Stimulated activated naive CD8-positive, alpha-beta T cell treated with anti-CD3 and anti-CD28 coated beads, Interleukin-15, amount 100 ng/mL, for 72 hours (primary cell): ENCODE results near the gene SUGCT.
A peak's percentile ranks its signal among the peaks of the same experiment; 100 is the strongest.

Experiments used
- ATAC-seq: fragments of 150-1000 bp; cut with Tn5 transposase; 2 replicates; pipeline ENCODE4 v1.10.0; 2021; ENCODE audit warnings: mild to moderate bottlenecking, moderate library complexity
- DNase-seq, 2 donors: peaks; one replicate each; pipeline ENCODE4 v3.0.0; 2021 to 2022
- H3K27ac Mint-ChIP-seq, 2 donors: one replicate each; pipeline ENCODE4 v1.8.0; 2022; ENCODE audit warnings: mild to moderate bottlenecking in 2 of 2, mixed read lengths in 2 of 2, moderate library complexity in 2 of 2
- H3K27me3 Mint-ChIP-seq: one replicate; pipeline ENCODE4 v1.8.0; 2022; ENCODE audit warnings: mixed read lengths
- H3K4me1 Mint-ChIP-seq: one replicate; pipeline ENCODE4 v1.8.0; 2022; ENCODE audit warnings: mild to moderate bottlenecking, mixed read lengths
- H3K4me3 Mint-ChIP-seq, 2 donors: one replicate each; pipeline ENCODE4 v1.8.0; 2022; ENCODE audit warnings: mild to moderate bottlenecking in 2 of 2, mixed read lengths in 2 of 2, moderate library complexity in 1 of 2
- H3K9me3 Mint-ChIP-seq, 2 donors: one replicate each; pipeline ENCODE4 v1.8.0; 2022; ENCODE audit warnings: mixed read lengths in 2 of 2

SUGCT gene

GRCh38 chr7:40566879-40567278 lies 432.1 kb downstream of the SUGCT start:
- ATAC-seq (no peak), DNase-seq (no peak)
- no peak overlapping the region for H3K27ac Mint-ChIP-seq
- no peaks in the 10 kb centered on the region for H3K4me1 Mint-ChIP-seq
- H3K27me3 Mint-ChIP-seq = no peaks in the 10 kb centered on the region
- H3K9me3 Mint-ChIP-seq = no peaks in the 10 kb centered on the region
- no peak overlapping the region for H3K4me3 Mint-ChIP-seq

GRCh38 chr7:40569326-40569725 lies 434.5 kb downstream of the SUGCT start:
- no peak for DNase-seq
- no peaks in the 10 kb centered on the region for H3K4me1 Mint-ChIP-seq

GRCh38 chr7:40570223-40570622 lies 435.4 kb downstream of the SUGCT start:
- ATAC-seq (no peak), DNase-seq (no peak)
- Mint-ChIP-seq H3K27me3 (no peaks in the 10 kb centered on the region), H3K4me3 (no peak overlapping the region), H3K9me3 (no peaks in the 10 kb centered on the region), H3K27ac (no peak overlapping the region), H3K4me1 (no peaks in the 10 kb centered on the region)

More at GRCh38 chr7:40569326-40569725, 434.5 kb downstream of the SUGCT start:
- Mint-ChIP-seq H3K27ac (no peak overlapping the region), H3K9me3 (no peaks in the 10 kb centered on the region), H3K27me3 (no peaks in the 10 kb centered on the region), H3K4me3 (no peak overlapping the region)
- no peak for ATAC-seq

GRCh38 chr7:40571796-40572195 lies 437.0 kb downstream of the SUGCT start:
- ATAC-seq = no peak
- no peak overlapping the region for H3K4me3 Mint-ChIP-seq
- H3K27ac Mint-ChIP-seq = peak overlapping the region in 1 of 2 donors; percentile 9
- H3K9me3 Mint-ChIP-seq = no peaks in the 10 kb centered on the region
- no peak for DNase-seq
- H3K4me1 Mint-ChIP-seq = no peaks in the 10 kb centered on the region
- no peaks in the 10 kb centered on the region for H3K27me3 Mint-ChIP-seq

GRCh38 chr7:40572810-40573465 lies 438.1 kb downstream of the SUGCT start:
- Mint-ChIP-seq H3K27me3 (no peaks in the 10 kb centered on the region), H3K4me1 (no peaks in the 10 kb centered on the region), H3K4me3 (no peak overlapping the region), H3K9me3 (no peaks in the 10 kb centered on the region), H3K27ac (no peak overlapping the region)
- no peak for DNase-seq
- ATAC-seq = no peak

GRCh38 chr7:40579401-40579800 lies 444.6 kb downstream of the SUGCT start:
- Mint-ChIP-seq H3K9me3 (no peaks in the 10 kb centered on the region), H3K4me3 (no peak overlapping the region), H3K27me3 (peaks cover 7% of the 10 kb centered on the region), H3K27ac (peak overlapping the region; percentile 69), H3K4me1 (peaks cover 6% of the 10 kb centered on the region)
- ATAC-seq (no peak), DNase-seq (no peak)

GRCh38 chr7:40580776-40581175 lies 446.0 kb downstream of the SUGCT start:
- Mint-ChIP-seq H3K4me1 (peaks cover 6% of the 10 kb centered on the region), H3K27me3 (peaks cover 7% of the 10 kb centered on the region), H3K27ac (no peak overlapping the region), H3K4me3 (no peak overlapping the region), H3K9me3 (no peaks in the 10 kb centered on the region)
- DNase-seq = no peak
- ATAC-seq = no peak

- DNase-seq (no peak), ATAC-seq (no peak)
- Mint-ChIP-seq H3K9me3 (no peaks in the 10 kb centered on the region), H3K27ac (no peak overlapping the region), H3K4me1 (peaks cover 6% of the 10 kb centered on the region), H3K4me3 (no peak overlapping the region), H3K27me3 (peaks cover 7% of the 10 kb centered on the region)
These were observed 447.7 kb downstream of the SUGCT start for GRCh38 chr7:40582539-40582938.

GRCh38 chr7:40583667-40584444 lies 449.1 kb downstream of the SUGCT start:
- Mint-ChIP-seq H3K4me3 (no peak overlapping the region), H3K27me3 (peaks cover 7% of the 10 kb centered on the region), H3K4me1 (peaks cover 6% of the 10 kb centered on the region), H3K27ac (no peak overlapping the region), H3K9me3 (no peaks in the 10 kb centered on the region)
- DNase-seq = no peak
- no peak for ATAC-seq

- H3K27me3 Mint-ChIP-seq = no peaks in the 10 kb centered on the region
These were observed 450.0 kb downstream of the SUGCT start for GRCh38 chr7:40584667-40585433.

GRCh38 chr7:40586197-40586596 lies 451.4 kb downstream of the SUGCT start:
- Mint-ChIP-seq H3K4me3 (no peak overlapping the region), H3K4me1 (no peaks in the 10 kb centered on the region), H3K27me3 (no peaks in the 10 kb centered on the region), H3K9me3 (no peaks in the 10 kb centered on the region), H3K27ac (peak overlapping the region in 1 of 2 donors; percentile 3)
- DNase-seq = no peak
- no peak for ATAC-seq

More at GRCh38 chr7:40584667-40585433, 450.0 kb downstream of the SUGCT start:
- ATAC-seq (peak; percentile 45), DNase-seq (no peak)
- Mint-ChIP-seq H3K4me3 (no peak overlapping the region), H3K9me3 (no peaks in the 10 kb centered on the region), H3K4me1 (no peaks in the 10 kb centered on the region), H3K27ac (no peak overlapping the region)

- DNase-seq = no peak
- Mint-ChIP-seq H3K4me1 (no peaks in the 10 kb centered on the region), H3K4me3 (no peak overlapping the region)
These were observed 452.6 kb downstream of the SUGCT start for GRCh38 chr7:40587419-40587818.

GRCh38 chr7:40595129-40595528 lies 460.3 kb downstream of the SUGCT start:
- no peak for DNase-seq
- no peak overlapping the region for H3K4me3 Mint-ChIP-seq
- no peak for ATAC-seq
- no peak overlapping the region for H3K27ac Mint-ChIP-seq
- no peaks in the 10 kb centered on the region for H3K9me3 Mint-ChIP-seq
- peaks cover 17% of the 10 kb centered on the region for H3K4me1 Mint-ChIP-seq
- H3K27me3 Mint-ChIP-seq = peaks cover 11% of the 10 kb centered on the region

More at GRCh38 chr7:40587419-40587818, 452.6 kb downstream of the SUGCT start:
- no peak overlapping the region for H3K27ac Mint-ChIP-seq
- no peak for ATAC-seq
- no peaks in the 10 kb centered on the region for H3K9me3 Mint-ChIP-seq
- H3K27me3 Mint-ChIP-seq = no peaks in the 10 kb centered on the region

GRCh38 chr7:40595832-40596231 lies 461.0 kb downstream of the SUGCT start:
- Mint-ChIP-seq H3K4me1 (peaks cover 19% of the 10 kb centered on the region), H3K9me3 (no peaks in the 10 kb centered on the region), H3K27ac (no peak overlapping the region), H3K4me3 (no peak overlapping the region), H3K27me3 (peaks cover 17% of the 10 kb centered on the region)
- ATAC-seq (no peak), DNase-seq (no peak)

GRCh38 chr7:40597517-40597916 lies 462.7 kb downstream of the SUGCT start:
- Mint-ChIP-seq H3K4me1 (peaks cover 19% of the 10 kb centered on the region), H3K27me3 (peaks cover 23% of the 10 kb centered on the region), H3K27ac (no peak overlapping the region), H3K9me3 (no peaks in the 10 kb centered on the region), H3K4me3 (no peak overlapping the region)
- DNase-seq = no peak
- ATAC-seq = no peak

GRCh38 chr7:40598915-40599314 lies 464.1 kb downstream of the SUGCT start:
- no peak overlapping the region for H3K4me3 Mint-ChIP-seq
- no peak for DNase-seq
- H3K27me3 Mint-ChIP-seq = peaks cover 27% of the 10 kb centered on the region
- peaks cover 19% of the 10 kb centered on the region for H3K4me1 Mint-ChIP-seq
- ATAC-seq = peak; percentile 50
- no peaks in the 10 kb centered on the region for H3K9me3 Mint-ChIP-seq
- no peak overlapping the region for H3K27ac Mint-ChIP-seq
